HepG2 (cell line): Measurements from ENCODE around the gene CCNB1. TPM values are rescaled to one million over a fixed set of nuclear protein-coding genes. Genes with fewer than 3 reads are reported as not detected.

Source experiments
- ATAC-seq: fragments of 200-7000 bp; cut with Tn5 transposase; 3 replicates; pipeline ENCODE4 v1.9.1; 2020; ENCODE audit warnings: mild to moderate bottlenecking, moderate library complexity
- BruUV-seq: library from RNA; stranded (reverse); fragments of 400-500 nt; replicated peaks from 2 replicates; lab custom pipeline; 2021; lab: Mats Ljungman, UMichigan
- CTCF ChIA-PET: fragments of 300-600 bp; formaldehyde crosslinking; extraction: SDS; loops from one replicate; lab custom pipeline; 2021; ENCODE audit warnings: low total read pairs, inconsistent platforms, low intra/inter-chr PET ratio; lab: Yijun Ruan, JAX
- POLR2A ChIA-PET: fragments of 350-600 bp; sonication (Branson Sonifier 250); formaldehyde crosslinking; loops from one replicate; lab custom pipeline; 2020; ENCODE audit warnings: antibody characterized with exemption, inconsistent platforms; lab: Yijun Ruan, JAX
- DNase-seq: peaks from one replicate; pipeline ENCODE4 v3.0.0-alpha.2; 2015; ENCODE audit warnings: low spot score
- FAIRE-seq: peaks from 3 replicates; lab custom pipeline; 2011; peaks lifted over from hg19 to GRCh38; lab: Jason Lieb, UNC
- H2AFZ ChIP-seq: one replicate; pipeline ENCODE4 v1.6.1; 2011; ENCODE audit warnings: low read length, inconsistent platforms
- H3K27ac ChIP-seq: fragments of 300-600 bp; 3 replicates; pipeline ENCODE4 v1.8.0; 2011; ENCODE audit warnings: mixed run types, mild to moderate bottlenecking, mixed read lengths, low read length, inconsistent platforms; ENCODE audit not compliant: insufficient read depth; ENCODE audit errors: extremely low read length
- H3K27me3 ChIP-seq, 2 experiments: fragments of 200-600 bp in 1 of 2; 2 replicates in 1 of 2; 3 replicates in 1 of 2; pipeline versions ENCODE4 v1.6.0 to v1.8.0; 2011; ENCODE audit warnings: low read length in 2 of 2, mild to moderate bottlenecking in 2 of 2, moderate library complexity in 2 of 2, inconsistent platforms in 1 of 2; ENCODE audit not compliant: insufficient read depth in 2 of 2, control insufficient read depth in 1 of 2
- H3K36me3 ChIP-seq, 2 experiments: fragments of 200-600 bp in 1 of 2; replicated peaks in 1 of 2; 2 replicates in 1 of 2; 3 replicates in 1 of 2; pipeline versions ENCODE4 v1.5.1 to v1.8.0; 2011; ENCODE audit warnings: low read length in 2 of 2, inconsistent platforms in 1 of 2; ENCODE audit not compliant: insufficient read depth in 2 of 2, control insufficient read depth in 1 of 2
- H3K4me1 ChIP-seq: 2 replicates; pipeline ENCODE4 v1.5.1; 2012; ENCODE audit warnings: low read length, inconsistent platforms; ENCODE audit not compliant: insufficient read depth
- H3K4me2 ChIP-seq: 2 replicates; pipeline ENCODE4 v1.6.0; 2011; ENCODE audit warnings: low read depth, low read length, inconsistent platforms
- H3K4me3 ChIP-seq, 3 experiments: fragments of 200-600 bp in 1 of 3; sonication (generic), shearing (Covaris generic) in 1 of 3; replicated peaks in 1 of 3; 2 replicates each; pipeline ENCODE4 v1.5.1; 2011 to 2016; ENCODE audit warnings: low read length in 3 of 3, inconsistent platforms in 2 of 3, low read depth in 2 of 3, mild to moderate bottlenecking in 2 of 3, control low read depth in 1 of 3, mixed read lengths in 1 of 3; ENCODE audit not compliant: insufficient read depth in 1 of 3
- H3K79me2 ChIP-seq: one replicate; pipeline ENCODE4 v1.6.1; 2011; ENCODE audit warnings: low read length, inconsistent platforms; ENCODE audit not compliant: insufficient read depth
- H3K9ac ChIP-seq: 2 replicates; pipeline ENCODE4 v1.6.0; 2011; ENCODE audit warnings: mild to moderate bottlenecking, low read depth, low read length, inconsistent platforms; ENCODE audit not compliant: insufficient read depth
- H3K9me3 ChIP-seq: 2 replicates; pipeline ENCODE4 v1.5.1; 2012; ENCODE audit warnings: mild to moderate bottlenecking, low read length
- H4K20me1 ChIP-seq: 2 replicates; pipeline ENCODE4 v1.6.0; 2011; ENCODE audit warnings: inconsistent platforms, mild to moderate bottlenecking, low read length, moderate library complexity; ENCODE audit not compliant: insufficient read depth
- DNMT1 ChIP-seq: sonication (generic); formaldehyde crosslinking; IDR thresholded peaks from 2 replicates; pipeline ENCODE4 v1.5.1; 2020; ENCODE audit warnings: mild to moderate bottlenecking, missing genetic modification reagents
- NFYC ChIP-seq: IDR thresholded peaks from 2 replicates; pipeline ENCODE4 v1.6.1; 2016; ENCODE audit warnings: missing genetic modification reagents, missing compliant biosample characterization
- PHF5A ChIP-seq: IDR thresholded peaks from one replicate; pipeline ENCODE4 v1.6.1; 2018; ENCODE audit warnings: low read depth, missing genetic modification reagents; ENCODE audit not compliant: unreplicated experiment
- REXO4 ChIP-seq: sonication (generic); formaldehyde crosslinking; IDR thresholded peaks from 2 replicates; pipeline ENCODE4 v1.8.0; 2022; ENCODE audit warnings: missing genetic modification reagents, mild to moderate bottlenecking, borderline replicate concordance
- SNAPC2 ChIP-seq: sonication (generic); formaldehyde crosslinking; IDR thresholded peaks from 2 replicates; pipeline ENCODE4 v1.8.1; 2022; ENCODE audit warnings: mild to moderate bottlenecking, missing genetic modification reagents
- WIZ ChIP-seq: sonication (generic); formaldehyde crosslinking; IDR thresholded peaks from 2 replicates; pipeline ENCODE4 v1.5.1; 2020; ENCODE audit warnings: mild to moderate bottlenecking, missing genetic modification reagents
- ZFP36L1 ChIP-seq: sonication (generic); formaldehyde crosslinking; IDR thresholded peaks from 2 replicates; pipeline ENCODE4 v1.8.0; 2022; ENCODE audit warnings: mild to moderate bottlenecking, missing genetic modification reagents, moderate library complexity
- ZKSCAN1 ChIP-seq: fragments of 150-350 bp; IDR thresholded peaks from 2 replicates; pipeline ENCODE4 v1.6.1; 2014; ENCODE audit warnings: low read length
- ZNF225 ChIP-seq: sonication (generic); formaldehyde crosslinking; IDR thresholded peaks from 2 replicates; pipeline ENCODE4 v1.4.0; 2020; ENCODE audit warnings: mild to moderate bottlenecking, missing genetic modification reagents
- ZNF333 ChIP-seq: sonication (generic); formaldehyde crosslinking; IDR thresholded peaks from 2 replicates; pipeline ENCODE4 v1.4.0; 2020; ENCODE audit warnings: mild to moderate bottlenecking, missing genetic modification reagents, borderline replicate concordance
- ZNF446 ChIP-seq: sonication (generic); formaldehyde crosslinking; IDR thresholded peaks from 2 replicates; pipeline ENCODE4 v1.5.0; 2020; ENCODE audit warnings: mild to moderate bottlenecking, missing genetic modification reagents
- ZNF549 ChIP-seq: sonication (generic); formaldehyde crosslinking; IDR thresholded peaks from 2 replicates; pipeline ENCODE4 v1.5.0; 2020; ENCODE audit warnings: missing genetic modification reagents
- ZNF576 ChIP-seq: sonication (generic); formaldehyde crosslinking; IDR thresholded peaks from 2 replicates; pipeline ENCODE4 v1.4.0; 2020; ENCODE audit warnings: mild to moderate bottlenecking, missing genetic modification reagents
- ZNF644 ChIP-seq: IDR thresholded peaks from 2 replicates; pipeline ENCODE4 v1.6.1; 2016; ENCODE audit warnings: low read depth
- ZNF780A ChIP-seq: sonication (generic); formaldehyde crosslinking; IDR thresholded peaks from 2 replicates; pipeline ENCODE4 v1.8.0; 2022; ENCODE audit warnings: mild to moderate bottlenecking, missing genetic modification reagents, moderate library complexity
- ZNF879 ChIP-seq: sonication (generic); formaldehyde crosslinking; IDR thresholded peaks from 2 replicates; pipeline ENCODE4 v1.8.1; 2023; ENCODE audit warnings: missing genetic modification reagents
- ZZZ3 ChIP-seq: sonication (generic); formaldehyde crosslinking; IDR thresholded peaks from 2 replicates; pipeline ENCODE4 v1.4.0; 2020; ENCODE audit warnings: missing genetic modification reagents, mild to moderate bottlenecking, borderline replicate concordance
- whole genome bisulfite sequencing: methylation state at CpG from one replicate; pipeline ENCODE4 v1.1.6; 2017; ENCODE audit warnings: low lambda C conversion rate; 5-methylcytosine and 5-hydroxymethylcytosine counted together
- in situ Hi-C: cut with HindIII; loops from 2 replicates; pipeline ENCODE4 v1.10.0; 2017; ENCODE audit warnings: low pct_unique_long_range_greater_than_20kb; ENCODE audit not compliant: extremely low pct_ligation_motif_present
- intact Hi-C: fragments of 100-400 bp; cut with micrococcal nuclease; formaldehyde crosslinking; loops from one replicate; pipeline ENCODE4 v1.10.0; 2022; ENCODE audit not compliant: unreplicated experiment
- polyA plus RNA-seq, 8 experiments: library from polyadenylated mRNA; depleted of rRNA in 3 of 8; stranded (reverse) in 7 of 8; unstranded in 1 of 8; fragments of >200 nt; fragmentation: Illumina TruSeq in 4 of 8; extraction: Trizol in 4 of 8; gene quantifications; 2 replicates each; pipeline versions ENCODE4 v1.2.1 to v1.2.3, GENCODE V29; 2011 to 2016; ENCODE audit warnings: low read depth in 4 of 8, missing spikeins in 1 of 8, mixed read lengths in 1 of 8; ENCODE audit not compliant: insufficient read depth in 1 of 8
- total RNA-seq, 5 experiments: library from RNA; depleted of rRNA; stranded (reverse); fragments of >200 nt; fragmentation: Illumina TruSeq; extraction: Trizol; gene quantifications; 2 replicates each; pipeline ENCODE4 v1.2.3, GENCODE V29; 2016; ENCODE audit warnings: low read depth in 1 of 5
- TF ChIP-seq, protein P1 (sequence below): sonication (generic); formaldehyde crosslinking; IDR thresholded peaks from 2 replicates; pipeline ENCODE4 v1.5.0; 2020; ENCODE audit warnings: mild to moderate bottlenecking, missing genetic modification reagents
- TF ChIP-seq, protein P2 (sequence below): sonication (generic); formaldehyde crosslinking; IDR thresholded peaks from 2 replicates; pipeline ENCODE4 v1.5.1; 2020; ENCODE audit warnings: missing genetic modification reagents, mild to moderate bottlenecking, borderline replicate concordance

The CCNB1 gene
- total and polyA plus RNA-seq, 2 of the 13 experiments (the other 11 are each of a cell fraction or from before 2014, with no cell fraction given): 82.3 to 316 TPM

GRCh38 chr5:69134126-69134525 lies 32.8 kb upstream of the CCNB1 start:
- Histone ChIP-seq H3K4me1 (no peaks in the 10 kb centered on the region), H3K27me3 (no peaks in the 10 kb centered on the region), H3K9me3 (no peaks in the 10 kb centered on the region), H4K20me1 (no peaks in the 10 kb centered on the region), H3K27ac (no peak overlapping the region), H3K36me3 (no peaks in the 10 kb centered on the region; a peak in 1 of 5 replicates), H3K4me3 (no peak overlapping the region), H3K79me2 (no peaks in the 10 kb centered on the region), H3K9ac (no peak overlapping the region), H2AFZ (no peak overlapping the region), H3K4me2 (no peak overlapping the region)
- 73% methylated on average over 7 of the region's 7 CpGs for WGBS
- POLR2A ChIA-PET: no interaction called here
- in situ Hi-C loops (no loop called here), intact Hi-C loops (no loop called here)
- ATAC-seq (no peak), FAIRE-seq (no peak), DNase-seq (no peak)
- CTCF ChIA-PET: no interaction called here
- no TSS peak for BruUV-seq
- no peak for TF ChIP-seq DNMT1
- TF ChIP-seq ZNF576 (CRISPR knock-in tag): no peak
- TF ChIP-seq ZNF333 (CRISPR knock-in tag): no peak
- TF ChIP-seq ZNF446 (CRISPR knock-in tag): no peak
- TF ChIP-seq, protein P1, sequence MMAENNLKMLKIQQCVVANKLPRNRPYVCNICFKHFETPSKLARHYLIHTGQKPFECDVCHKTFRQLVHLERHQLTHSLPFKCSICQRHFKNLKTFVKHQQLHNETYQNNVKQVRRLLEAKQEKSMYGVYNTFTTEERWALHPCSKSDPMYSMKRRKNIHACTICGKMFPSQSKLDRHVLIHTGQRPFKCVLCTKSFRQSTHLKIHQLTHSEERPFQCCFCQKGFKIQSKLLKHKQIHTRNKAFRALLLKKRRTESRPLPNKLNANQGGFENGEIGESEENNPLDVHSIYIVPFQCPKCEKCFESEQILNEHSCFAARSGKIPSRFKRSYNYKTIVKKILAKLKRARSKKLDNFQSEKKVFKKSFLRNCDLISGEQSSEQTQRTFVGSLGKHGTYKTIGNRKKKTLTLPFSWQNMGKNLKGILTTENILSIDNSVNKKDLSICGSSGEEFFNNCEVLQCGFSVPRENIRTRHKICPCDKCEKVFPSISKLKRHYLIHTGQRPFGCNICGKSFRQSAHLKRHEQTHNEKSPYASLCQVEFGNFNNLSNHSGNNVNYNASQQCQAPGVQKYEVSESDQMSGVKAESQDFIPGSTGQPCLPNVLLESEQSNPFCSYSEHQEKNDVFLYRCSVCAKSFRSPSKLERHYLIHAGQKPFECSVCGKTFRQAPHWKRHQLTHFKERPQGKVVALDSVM (CRISPR knock-in tag): peak; percentile 61; the same call in 1 of the 2 replicates
- TF ChIP-seq ZFP36L1 (CRISPR knock-in tag): no peak

DNA sequence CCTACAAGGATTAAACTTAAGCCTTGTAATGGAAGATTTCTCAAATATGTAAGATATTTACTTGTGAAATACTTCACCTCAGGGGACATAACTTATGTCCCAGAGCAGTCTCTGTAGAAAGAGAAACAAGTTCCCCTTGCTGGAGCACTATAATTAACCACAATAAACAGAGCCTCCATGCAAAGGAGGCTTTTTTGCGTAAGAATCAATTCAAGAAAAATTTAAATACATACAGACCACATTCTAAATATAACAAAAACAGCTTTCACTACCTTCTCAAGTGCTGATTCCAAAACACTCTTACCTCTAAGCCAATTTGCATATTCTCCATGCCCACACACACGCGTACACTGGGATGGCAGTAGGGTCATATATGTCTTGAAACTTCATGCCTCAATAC lies 30.7 kb upstream of the CCNB1 start:
- BruUV-seq: no TSS peak
- in situ Hi-C loops (no loop called here), intact Hi-C loops (no loop called here)
- ChIA-PET POLR2A (no interaction called here), CTCF (no interaction called here)
- no peak for FAIRE-seq
- Histone ChIP-seq H3K27ac (no peak overlapping the region), H3K9ac (no peak overlapping the region), H2AFZ (no peak overlapping the region), H3K4me2 (no peak overlapping the region), H3K9me3 (peaks cover 4% of the 10 kb centered on the region; the same call in 1 of the 2 replicates), H3K4me1 (no peaks in the 10 kb centered on the region), H3K36me3 (no peaks in the 10 kb centered on the region), H3K79me2 (no peaks in the 10 kb centered on the region), H4K20me1 (no peaks in the 10 kb centered on the region), H3K4me3 (no peak overlapping the region), H3K27me3 (no peaks in the 10 kb centered on the region)
- DNase-seq: no peak
- WGBS: 94% methylated on average over 3 of the region's 3 CpGs
- no peak for ATAC-seq
- no peak for TF ChIP-seq NFYC (CRISPR knock-in tag)
- TF ChIP-seq ZNF644 (CRISPR knock-in tag): no peak
- TF ChIP-seq ZNF879 (CRISPR knock-in tag): no peak
- TF ChIP-seq, protein P2, sequence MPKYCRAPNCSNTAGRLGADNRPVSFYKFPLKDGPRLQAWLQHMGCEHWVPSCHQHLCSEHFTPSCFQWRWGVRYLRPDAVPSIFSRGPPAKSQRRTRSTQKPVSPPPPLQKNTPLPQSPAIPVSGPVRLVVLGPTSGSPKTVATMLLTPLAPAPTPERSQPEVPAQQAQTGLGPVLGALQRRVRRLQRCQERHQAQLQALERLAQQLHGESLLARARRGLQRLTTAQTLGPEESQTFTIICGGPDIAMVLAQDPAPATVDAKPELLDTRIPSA (CRISPR knock-in tag): no peak
- no peak for TF ChIP-seq ZKSCAN1
- no peak for TF ChIP-seq SNAPC2 (CRISPR knock-in tag)
- no peak for TF ChIP-seq ZNF549 (CRISPR knock-in tag)
- no peak for TF ChIP-seq ZZZ3 (CRISPR knock-in tag)
- TF ChIP-seq REXO4: no peak
- TF ChIP-seq WIZ: no peak
- TF ChIP-seq PHF5A (CRISPR knock-in tag): no peak
- no peak for TF ChIP-seq ZNF225 (CRISPR knock-in tag)
- no peak for TF ChIP-seq ZNF780A (CRISPR knock-in tag)
